Measurements from ENCODE around the gene CEP72.
"Not testable (repeated sequence)": the region's sequence is repeated elsewhere in the genome, so short reads cannot be mapped to it uniquely, and the experiment has no call there.

The CEP72 gene

GRCh38 chr5:611731-612486 is at the start of gene CEP72:
CEP72 (plus strand) TSS chr5:612340; CDS start chr5:612362, 22 bp downstream.
- DNase-seq = peak; percentile 80

GRCh38 chr5:565782-566440 is 46.2 kb upstream of the CEP72 start:
- DNase-seq = no peak

GRCh38 chr5:566636-567309 is 45.4 kb upstream of the CEP72 start:
- DNase-seq = no peak

- DNase-seq = no peak
These were observed 44.5 kb upstream of the CEP72 start for GRCh38 chr5:567664-568060.

- DNase-seq = no peak
These were observed 43.9 kb upstream of the CEP72 start for GRCh38 chr5:568061-568781.

GRCh38 chr5:568809-569208 is 43.3 kb upstream of the CEP72 start:
- DNase-seq = no peak

GRCh38 chr5:569358-569867 is 42.7 kb upstream of the CEP72 start:
- DNase-seq = no peak

- DNase-seq = no peak
These were observed 42.2 kb upstream of the CEP72 start for GRCh38 chr5:569868-570361.

GRCh38 chr5:570446-570845 is 41.7 kb upstream of the CEP72 start:
- no peak for DNase-seq

GRCh38 chr5:570886-571285 is 41.3 kb upstream of the CEP72 start:
- DNase-seq = no peak

GRCh38 chr5:571791-572190 is 40.3 kb upstream of the CEP72 start:
- no peak for DNase-seq

- peak; percentile 76 for DNase-seq
These were observed 39.6 kb upstream of the CEP72 start for GRCh38 chr5:572398-573019.

- no peak for DNase-seq
These were observed 38.9 kb upstream of the CEP72 start for GRCh38 chr5:573206-573605.

GRCh38 chr5:573976-574375 is 38.2 kb upstream of the CEP72 start:
- DNase-seq = peak; percentile 5

GRCh38 chr5:574906-575305 is 37.2 kb upstream of the CEP72 start:
- no peak for DNase-seq

- no peak for DNase-seq
These were observed 36.5 kb upstream of the CEP72 start for GRCh38 chr5:575636-576035.

GRCh38 chr5:577214-577613 is 34.9 kb upstream of the CEP72 start:
- DNase-seq = not testable (repeated sequence)

- no peak for DNase-seq
These were observed 34.3 kb upstream of the CEP72 start for GRCh38 chr5:577800-578199.

- DNase-seq = no peak
These were observed 32.9 kb upstream of the CEP72 start for GRCh38 chr5:579211-579610.

- no peak for DNase-seq
These were observed 32.3 kb upstream of the CEP72 start for GRCh38 chr5:579746-580366.

- no peak for DNase-seq
These were observed 31.7 kb upstream of the CEP72 start for GRCh38 chr5:580436-580835.

GRCh38 chr5:581266-581665 is 30.9 kb upstream of the CEP72 start:
- DNase-seq = no peak
